Measurements from ENCODE around the gene PRDM16. TPM values are rescaled to one million over a fixed set of nuclear protein-coding genes. Genes with fewer than 3 reads are reported as not detected.

PRDM16 gene
- total and polyA plus RNA-seq, 2 of the 13 experiments (the other 11 are each of a cell fraction or from before 2014, with no cell fraction given): 0.15 to 0.81 TPM

DNA sequence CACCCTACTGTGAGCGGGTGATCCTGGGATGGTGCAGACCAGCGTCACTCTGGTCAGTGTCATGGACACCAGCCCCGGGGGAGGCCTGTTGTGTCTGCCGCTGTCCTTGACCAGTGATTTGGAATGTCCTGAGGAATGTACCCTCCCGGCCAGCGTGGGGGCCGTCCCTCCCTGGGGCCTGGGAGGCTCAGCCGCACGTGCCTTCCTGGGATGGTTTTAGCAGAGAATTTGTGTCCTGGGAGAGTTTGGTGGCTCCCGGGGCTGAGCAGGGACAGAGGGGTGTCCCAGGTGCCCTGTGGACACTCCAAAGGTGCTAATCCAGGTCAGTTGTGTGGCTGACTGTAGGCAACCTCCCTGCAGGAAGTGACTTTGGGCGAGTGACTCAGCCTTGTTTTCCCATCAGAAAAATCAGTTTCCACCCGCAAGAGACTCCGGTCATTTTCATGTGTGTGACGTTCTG is 391.7 kb downstream of the PRDM16 start (continued):
- no peak for TF ChIP-seq ZSCAN20 (CRISPR knock-in tag; IDR thresholded peaks at IDR 0.05; ENCODE audit: borderline replicate concordance)
- peak; percentile 66 for TF ChIP-seq ETV5 (CRISPR knock-in tag; IDR thresholded peaks at IDR 0.05; ENCODE audit: borderline replicate concordance)
- 0 out of 2 replicates have a peak, but pooled peaks have one; percentile 49 for TF ChIP-seq ZNF543 (CRISPR knock-in tag; IDR thresholded peaks at IDR 0.05)
- TF ChIP-seq FOXM1 (CRISPR knock-in tag; IDR thresholded peaks at IDR 0.05): no peak
- TF ChIP-seq, protein P1, sequence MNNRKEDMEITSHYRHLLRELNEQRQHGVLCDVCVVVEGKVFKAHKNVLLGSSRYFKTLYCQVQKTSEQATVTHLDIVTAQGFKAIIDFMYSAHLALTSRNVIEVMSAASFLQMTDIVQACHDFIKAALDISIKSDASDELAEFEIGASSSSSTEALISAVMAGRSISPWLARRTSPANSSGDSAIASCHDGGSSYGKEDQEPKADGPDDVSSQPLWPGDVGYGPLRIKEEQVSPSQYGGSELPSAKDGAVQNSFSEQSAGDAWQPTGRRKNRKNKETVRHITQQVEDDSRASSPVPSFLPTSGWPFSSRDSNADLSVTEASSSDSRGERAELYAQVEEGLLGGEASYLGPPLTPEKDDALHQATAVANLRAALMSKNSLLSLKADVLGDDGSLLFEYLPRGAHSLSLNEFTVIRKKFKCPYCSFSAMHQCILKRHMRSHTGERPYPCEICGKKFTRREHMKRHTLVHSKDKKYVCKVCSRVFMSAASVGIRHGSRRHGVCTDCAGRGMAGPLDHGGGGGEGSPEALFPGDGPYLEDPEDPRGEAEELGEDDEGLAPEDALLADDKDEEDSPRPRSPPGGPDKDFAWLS (CRISPR knock-in tag; IDR thresholded peaks at IDR 0.05; ENCODE audit: borderline replicate concordance): no peak
- peak; percentile 69; the same call in 1 of the 2 replicates for TF ChIP-seq ZNF740 (CRISPR knock-in tag; IDR thresholded peaks at IDR 0.05)
- TF ChIP-seq MAFK (conservative IDR thresholded peaks at IDR 0.05 in 1 of 2, IDR thresholded peaks at IDR 0.05 in 1 of 2; ENCODE audit: low read length in 2 of 2): no peak
- TF ChIP-seq ZNF33B (CRISPR knock-in tag; IDR thresholded peaks at IDR 0.05): no peak
- TF ChIP-seq FLYWCH1 (CRISPR knock-in tag; IDR thresholded peaks at IDR 0.05): no peak
- TF ChIP-seq ZNF552 (CRISPR knock-in tag; IDR thresholded peaks at IDR 0.05; ENCODE audit: borderline replicate concordance): no peak
- TF ChIP-seq ZBTB37 (CRISPR knock-in tag; IDR thresholded peaks at IDR 0.05): no peak
- TF ChIP-seq, protein P2, sequence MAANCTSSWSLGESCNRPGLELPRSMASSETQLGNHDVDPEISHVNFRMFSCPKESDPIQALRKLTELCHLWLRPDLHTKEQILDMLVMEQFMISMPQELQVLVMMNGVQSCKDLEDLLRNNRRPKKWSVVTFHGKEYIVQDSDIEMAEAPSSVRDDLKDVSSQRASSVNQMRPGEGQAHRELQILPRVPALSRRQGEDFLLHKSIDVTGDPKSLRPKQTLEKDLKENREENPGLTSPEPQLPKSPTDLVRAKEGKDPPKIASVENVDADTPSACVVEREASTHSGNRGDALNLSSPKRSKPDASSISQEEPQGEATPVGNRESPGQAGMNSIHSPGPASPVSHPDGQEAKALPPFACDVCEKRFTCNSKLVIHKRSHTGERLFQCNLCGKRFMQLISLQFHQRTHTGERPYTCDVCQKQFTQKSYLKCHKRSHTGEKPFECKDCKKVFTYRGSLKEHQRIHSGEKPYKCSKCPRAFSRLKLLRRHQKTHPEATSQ (CRISPR knock-in tag; IDR thresholded peaks at IDR 0.05; ENCODE audit: borderline replicate concordance): no peak
- TF ChIP-seq, protein P3, sequence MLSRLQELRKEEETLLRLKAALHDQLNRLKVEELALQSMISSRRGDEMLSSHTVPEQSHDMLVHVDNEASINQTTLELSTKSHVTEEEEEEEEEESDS (CRISPR knock-in tag; IDR thresholded peaks at IDR 0.05; ENCODE audit: borderline replicate concordance): no peak
- no peak for TF ChIP-seq TSC22D2 (CRISPR knock-in tag; IDR thresholded peaks at IDR 0.05; ENCODE audit: borderline replicate concordance)
- peak in 1 of 2 experiments; percentile 40; a peak in 1 of 4 replicates for TF ChIP-seq POLR2A (IDR thresholded peaks at IDR 0.05; ENCODE audit: insufficient read depth in 1 of 2, low read depth in 2 of 2, low read length in 2 of 2)
- TF ChIP-seq BHLHE40 (IDR thresholded peaks at IDR 0.05; ENCODE audit: low read length): peak; percentile 93
- TF ChIP-seq TGIF2 (CRISPR knock-in tag; IDR thresholded peaks at IDR 0.05): no peak
- no peak for TF ChIP-seq SRSF1 (optimal IDR thresholded peaks at IDR 0.05; ENCODE audit: low read depth, low read length)
- TF ChIP-seq, protein P4, sequence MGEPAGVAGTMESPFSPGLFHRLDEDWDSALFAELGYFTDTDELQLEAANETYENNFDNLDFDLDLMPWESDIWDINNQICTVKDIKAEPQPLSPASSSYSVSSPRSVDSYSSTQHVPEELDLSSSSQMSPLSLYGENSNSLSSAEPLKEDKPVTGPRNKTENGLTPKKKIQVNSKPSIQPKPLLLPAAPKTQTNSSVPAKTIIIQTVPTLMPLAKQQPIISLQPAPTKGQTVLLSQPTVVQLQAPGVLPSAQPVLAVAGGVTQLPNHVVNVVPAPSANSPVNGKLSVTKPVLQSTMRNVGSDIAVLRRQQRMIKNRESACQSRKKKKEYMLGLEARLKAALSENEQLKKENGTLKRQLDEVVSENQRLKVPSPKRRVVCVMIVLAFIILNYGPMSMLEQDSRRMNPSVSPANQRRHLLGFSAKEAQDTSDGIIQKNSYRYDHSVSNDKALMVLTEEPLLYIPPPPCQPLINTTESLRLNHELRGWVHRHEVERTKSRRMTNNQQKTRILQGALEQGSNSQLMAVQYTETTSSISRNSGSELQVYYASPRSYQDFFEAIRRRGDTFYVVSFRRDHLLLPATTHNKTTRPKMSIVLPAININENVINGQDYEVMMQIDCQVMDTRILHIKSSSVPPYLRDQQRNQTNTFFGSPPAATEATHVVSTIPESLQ (CRISPR knock-in tag; conservative IDR thresholded peaks at IDR 0.05): no peak
- no peak for TF ChIP-seq ZNF878 (CRISPR knock-in tag; IDR thresholded peaks at IDR 0.05)
- no peak for TF ChIP-seq MBD4 (IDR thresholded peaks at IDR 0.05; ENCODE audit: borderline replicate concordance, low read length)
- no peak for TF ChIP-seq SOX13 (IDR thresholded peaks at IDR 0.05)
- TF ChIP-seq SOX13 (CRISPR knock-in tag; conservative IDR thresholded peaks at IDR 0.05 in 1 of 2, IDR thresholded peaks at IDR 0.05 in 1 of 2): peak in 1 of 2 experiments; percentile 75; a peak in 2 of 4 replicates
- TF ChIP-seq ATRX (CRISPR knock-in tag; IDR thresholded peaks at IDR 0.05; ENCODE audit: borderline replicate concordance): no peak
- TF ChIP-seq ZNF224 (CRISPR knock-in tag; IDR thresholded peaks at IDR 0.05): no peak
